HepG2 (cell line): ENCODE results near the gene IFIH1. TPM values are rescaled to one million over a fixed set of nuclear protein-coding genes. Genes with fewer than 3 reads are reported as not detected.

Experiments used
- ATAC-seq: fragments of 200-7000 bp; cut with Tn5 transposase; 3 replicates; pipeline ENCODE4 v1.9.1; 2020; ENCODE audit warnings: mild to moderate bottlenecking, moderate library complexity
- BruUV-seq: library from RNA; stranded (reverse); fragments of 400-500 nt; replicated peaks from 2 replicates; lab custom pipeline; 2021; lab: Mats Ljungman, UMichigan
- CTCF ChIA-PET: fragments of 300-600 bp; formaldehyde crosslinking; extraction: SDS; loops from one replicate; lab custom pipeline; 2021; ENCODE audit warnings: low total read pairs, inconsistent platforms, low intra/inter-chr PET ratio; lab: Yijun Ruan, JAX
- POLR2A ChIA-PET: fragments of 350-600 bp; sonication (Branson Sonifier 250); formaldehyde crosslinking; loops from one replicate; lab custom pipeline; 2020; ENCODE audit warnings: antibody characterized with exemption, inconsistent platforms; lab: Yijun Ruan, JAX
- DNase-seq: peaks from one replicate; pipeline ENCODE4 v3.0.0-alpha.2; 2015; ENCODE audit warnings: low spot score
- FAIRE-seq: peaks from 3 replicates; lab custom pipeline; 2011; peaks lifted over from hg19 to GRCh38; lab: Jason Lieb, UNC
- H2AFZ ChIP-seq: one replicate; pipeline ENCODE4 v1.6.1; 2011; ENCODE audit warnings: low read length, inconsistent platforms
- H3K27ac ChIP-seq: fragments of 300-600 bp; 3 replicates; pipeline ENCODE4 v1.8.0; 2011; ENCODE audit warnings: mixed run types, mild to moderate bottlenecking, mixed read lengths, low read length, inconsistent platforms; ENCODE audit not compliant: insufficient read depth; ENCODE audit errors: extremely low read length
- H3K27me3 ChIP-seq, 2 experiments: fragments of 200-600 bp in 1 of 2; 2 replicates in 1 of 2; 3 replicates in 1 of 2; pipeline versions ENCODE4 v1.6.0 to v1.8.0; 2011; ENCODE audit warnings: low read length in 2 of 2, mild to moderate bottlenecking in 2 of 2, moderate library complexity in 2 of 2, inconsistent platforms in 1 of 2; ENCODE audit not compliant: insufficient read depth in 2 of 2, control insufficient read depth in 1 of 2
- H3K36me3 ChIP-seq, 2 experiments: fragments of 200-600 bp in 1 of 2; replicated peaks in 1 of 2; 2 replicates in 1 of 2; 3 replicates in 1 of 2; pipeline versions ENCODE4 v1.5.1 to v1.8.0; 2011; ENCODE audit warnings: low read length in 2 of 2, inconsistent platforms in 1 of 2; ENCODE audit not compliant: insufficient read depth in 2 of 2, control insufficient read depth in 1 of 2
- H3K4me1 ChIP-seq: 2 replicates; pipeline ENCODE4 v1.5.1; 2012; ENCODE audit warnings: low read length, inconsistent platforms; ENCODE audit not compliant: insufficient read depth
- H3K4me2 ChIP-seq: 2 replicates; pipeline ENCODE4 v1.6.0; 2011; ENCODE audit warnings: low read depth, low read length, inconsistent platforms
- H3K4me3 ChIP-seq, 3 experiments: fragments of 200-600 bp in 1 of 3; sonication (generic), shearing (Covaris generic) in 1 of 3; replicated peaks in 1 of 3; 2 replicates each; pipeline ENCODE4 v1.5.1; 2011 to 2016; ENCODE audit warnings: low read length in 3 of 3, inconsistent platforms in 2 of 3, low read depth in 2 of 3, mild to moderate bottlenecking in 2 of 3, control low read depth in 1 of 3, mixed read lengths in 1 of 3; ENCODE audit not compliant: insufficient read depth in 1 of 3
- H3K79me2 ChIP-seq: one replicate; pipeline ENCODE4 v1.6.1; 2011; ENCODE audit warnings: low read length, inconsistent platforms; ENCODE audit not compliant: insufficient read depth
- H3K9ac ChIP-seq: 2 replicates; pipeline ENCODE4 v1.6.0; 2011; ENCODE audit warnings: mild to moderate bottlenecking, low read depth, low read length, inconsistent platforms; ENCODE audit not compliant: insufficient read depth
- H3K9me3 ChIP-seq: 2 replicates; pipeline ENCODE4 v1.5.1; 2012; ENCODE audit warnings: mild to moderate bottlenecking, low read length
- H4K20me1 ChIP-seq: 2 replicates; pipeline ENCODE4 v1.6.0; 2011; ENCODE audit warnings: inconsistent platforms, mild to moderate bottlenecking, low read length, moderate library complexity; ENCODE audit not compliant: insufficient read depth
- REST ChIP-seq, 2 experiments: IDR thresholded peaks; 2 replicates each; pipeline ENCODE4 v1.6.1; 2011 to 2012; ENCODE audit warnings: low read length in 2 of 2, borderline replicate concordance in 1 of 2, low read depth in 1 of 2, mild to moderate bottlenecking in 1 of 2, moderate library complexity in 1 of 2
- TERF1 ChIP-seq: sonication (generic); formaldehyde crosslinking; IDR thresholded peaks from 2 replicates; pipeline ENCODE4 v1.8.0; 2022; ENCODE audit warnings: mild to moderate bottlenecking, missing genetic modification reagents, moderate library complexity
- ZNF564 ChIP-seq: sonication (generic); formaldehyde crosslinking; IDR thresholded peaks from 2 replicates; pipeline ENCODE4 v1.8.1; 2023; ENCODE audit warnings: mild to moderate bottlenecking, missing genetic modification reagents
- ZNF597 ChIP-seq: sonication (generic); formaldehyde crosslinking; IDR thresholded peaks from 2 replicates; pipeline ENCODE4 v1.5.0; 2020; ENCODE audit warnings: missing genetic modification reagents
- ZNF644 ChIP-seq: IDR thresholded peaks from 2 replicates; pipeline ENCODE4 v1.6.1; 2016; ENCODE audit warnings: low read depth
- ZNF850 ChIP-seq: sonication (generic); formaldehyde crosslinking; conservative IDR thresholded peaks from 2 replicates; pipeline ENCODE4 v1.9.0; 2021; ENCODE audit warnings: mild to moderate bottlenecking, missing genetic modification reagents
- WGBS: methylation state at CpG from one replicate; pipeline ENCODE4 v1.1.6; 2017; ENCODE audit warnings: low lambda C conversion rate; 5-methylcytosine and 5-hydroxymethylcytosine counted together
- in situ Hi-C: cut with HindIII; loops from 2 replicates; pipeline ENCODE4 v1.10.0; 2017; ENCODE audit warnings: low pct_unique_long_range_greater_than_20kb; ENCODE audit not compliant: extremely low pct_ligation_motif_present
- intact Hi-C: fragments of 100-400 bp; cut with micrococcal nuclease; formaldehyde crosslinking; loops from one replicate; pipeline ENCODE4 v1.10.0; 2022; ENCODE audit not compliant: unreplicated experiment
- polyA plus RNA-seq, 8 experiments: library from polyadenylated mRNA; depleted of rRNA in 3 of 8; stranded (reverse) in 7 of 8; unstranded in 1 of 8; fragments of >200 nt; fragmentation: Illumina TruSeq in 4 of 8; extraction: Trizol in 4 of 8; gene quantifications; 2 replicates each; pipeline versions ENCODE4 v1.2.1 to v1.2.3, GENCODE V29; 2011 to 2016; ENCODE audit warnings: low read depth in 4 of 8, missing spikeins in 1 of 8, mixed read lengths in 1 of 8; ENCODE audit not compliant: insufficient read depth in 1 of 8
- total RNA-seq, 5 experiments: library from RNA; depleted of rRNA; stranded (reverse); fragments of >200 nt; fragmentation: Illumina TruSeq; extraction: Trizol; gene quantifications; 2 replicates each; pipeline ENCODE4 v1.2.3, GENCODE V29; 2016; ENCODE audit warnings: low read depth in 1 of 5

The IFIH1 gene
- total and polyA plus RNA-seq, 2 of the 13 experiments (the other 11 are each of a cell fraction or from before 2014, with no cell fraction given): 1.5 to 11.5 TPM

GRCh38 chr2:162219426-162219825 lies 99.1 kb downstream of the IFIH1 start:
- in situ Hi-C loops: no loop called here

More at GRCh38 chr2:162219426-162219825, 99.1 kb downstream of the IFIH1 start:
- intact Hi-C loops: no loop called here
- no peak for ATAC-seq
- Histone ChIP-seq H3K27ac (no peak overlapping the region), H3K79me2 (no peaks in the 10 kb centered on the region), H3K4me1 (no peaks in the 10 kb centered on the region), H3K9ac (no peak overlapping the region), H3K27me3 (peaks cover 1 to 9% of the 10 kb centered on the region in 2 experiments; a peak in 3 of 5 replicates), H3K36me3 (no peaks in the 10 kb centered on the region), H3K9me3 (no peaks in the 10 kb centered on the region), H4K20me1 (no peaks in the 10 kb centered on the region), H3K4me2 (no peak overlapping the region)
- no TSS peak for BruUV-seq
- CTCF ChIA-PET: interaction anchor here (1.1 kb wide), 1 partner anchor 78 kb away, joined by 5 read pairs; no protein-coding TSS in a partner anchor
- DNase-seq: no peak
- FAIRE-seq: no peak
- TF ChIP-seq ZNF597 (CRISPR knock-in tag) (no peak), ZNF564 (no peak), TERF1 (CRISPR knock-in tag) (no peak), ZNF644 (CRISPR knock-in tag) (no peak), ZNF850 (CRISPR knock-in tag) (no peak), REST (IDR thresholded peaks at IDR 0.05; ENCODE audit: borderline replicate concordance in 1 of 2, low read depth in 1 of 2, low read length in 2 of 2) (no peak)
- TF ChIP-seq, all 625 proteins: peak for 0
- WGBS: 6% methylated on average over 4 of the region's 4 CpGs
- POLR2A ChIA-PET: no interaction called here
- Histone ChIP-seq H2AFZ (no peak overlapping the region), H3K4me3 (no peak overlapping the region)
